Measurements from ENCODE around the gene PM20D2.
"Not testable (repeated sequence)": the region's sequence is repeated elsewhere in the genome, so short reads cannot be mapped to it uniquely, and the experiment has no call there.

The PM20D2 gene, protein sequence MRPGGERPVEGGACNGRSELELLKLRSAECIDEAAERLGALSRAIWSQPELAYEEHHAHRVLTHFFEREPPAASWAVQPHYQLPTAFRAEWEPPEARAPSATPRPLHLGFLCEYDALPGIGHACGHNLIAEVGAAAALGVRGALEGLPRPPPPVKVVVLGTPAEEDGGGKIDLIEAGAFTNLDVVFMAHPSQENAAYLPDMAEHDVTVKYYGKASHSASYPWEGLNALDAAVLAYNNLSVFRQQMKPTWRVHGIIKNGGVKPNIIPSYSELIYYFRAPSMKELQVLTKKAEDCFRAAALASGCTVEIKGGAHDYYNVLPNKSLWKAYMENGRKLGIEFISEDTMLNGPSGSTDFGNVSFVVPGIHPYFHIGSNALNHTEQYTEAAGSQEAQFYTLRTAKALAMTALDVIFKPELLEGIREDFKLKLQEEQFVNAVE

DNA sequence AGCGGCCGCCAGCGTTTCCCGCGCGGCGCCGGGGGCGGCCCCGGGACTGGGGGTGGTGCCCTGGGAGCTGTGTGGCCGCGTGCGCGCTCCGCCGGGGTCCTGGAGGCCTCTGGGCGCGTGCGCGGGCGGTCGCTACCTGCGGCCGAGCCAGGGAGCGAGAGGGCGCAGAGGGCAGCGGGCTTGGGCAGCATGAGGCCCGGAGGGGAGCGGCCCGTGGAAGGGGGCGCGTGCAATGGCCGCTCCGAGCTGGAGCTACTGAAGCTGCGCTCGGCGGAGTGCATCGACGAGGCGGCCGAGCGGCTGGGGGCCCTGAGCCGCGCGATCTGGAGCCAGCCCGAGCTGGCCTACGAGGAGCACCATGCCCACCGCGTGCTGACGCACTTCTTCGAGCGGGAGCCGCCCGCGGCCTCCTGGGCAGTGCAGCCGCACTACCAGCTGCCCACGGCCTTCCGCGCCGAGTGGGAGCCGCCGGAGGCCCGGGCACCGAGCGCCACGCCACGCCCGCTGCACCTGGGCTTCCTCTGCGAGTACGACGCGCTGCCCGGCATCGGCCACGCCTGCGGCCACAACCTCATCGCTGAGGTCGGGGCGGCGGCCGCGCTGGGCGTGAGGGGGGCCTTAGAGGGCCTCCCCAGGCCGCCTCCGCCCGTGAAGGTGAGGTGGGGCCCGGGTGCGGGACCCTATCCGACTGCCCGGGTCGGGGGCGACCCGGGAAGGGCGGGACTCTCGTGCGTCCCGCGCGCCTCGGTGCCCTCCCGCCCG is at the start of gene PM20D2:
TSS of gene PM20D2 (plus strand) at position 100 of the 762 bp plus-strand sequence. CDS start at position 190, 90 bp downstream.
- DNase-seq (ENCODE audit: low spot score): peak; percentile 49

DNA sequence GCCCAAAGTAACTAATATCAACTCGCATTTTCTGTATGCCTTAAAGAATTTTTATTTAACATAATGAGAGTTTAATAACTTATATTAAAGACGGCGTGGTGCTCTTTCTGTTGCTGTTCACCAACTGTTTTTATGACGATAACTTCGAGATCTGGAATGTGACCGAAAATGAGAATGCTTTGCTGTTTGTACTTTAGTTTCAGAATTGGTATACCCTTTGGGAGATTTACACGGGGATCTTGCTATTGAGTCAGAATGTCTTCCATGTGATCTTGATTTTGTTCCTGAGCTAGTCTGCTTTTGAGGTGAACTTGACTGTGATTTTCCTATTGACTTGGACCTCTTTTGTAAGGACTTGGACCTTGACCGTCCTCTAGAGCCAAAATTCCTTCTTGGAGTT is 47.4 kb upstream of the PM20D2 start:
- DNase-seq (ENCODE audit: low spot score): no peak

DNA sequence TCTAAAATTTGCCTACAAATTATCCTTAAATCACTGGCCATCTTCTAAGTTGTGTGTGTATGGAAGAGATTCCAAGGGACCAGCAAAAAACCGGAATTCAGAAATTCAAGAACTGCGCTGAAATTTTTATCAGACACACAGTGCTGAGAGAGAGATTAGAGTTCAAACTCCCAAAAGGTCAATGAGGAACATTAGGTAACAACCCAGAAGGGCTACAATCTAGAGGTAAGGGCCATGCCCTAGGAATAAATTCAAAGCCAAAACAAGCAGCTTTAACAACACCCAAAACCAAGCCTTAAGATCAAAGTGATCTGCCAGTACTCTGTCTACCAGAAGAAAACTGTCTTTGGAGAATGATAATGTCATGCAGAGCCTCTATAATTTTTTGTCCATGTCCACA is 45.7 kb upstream of the PM20D2 start:
- DNase-seq (ENCODE audit: low spot score): no peak

DNA sequence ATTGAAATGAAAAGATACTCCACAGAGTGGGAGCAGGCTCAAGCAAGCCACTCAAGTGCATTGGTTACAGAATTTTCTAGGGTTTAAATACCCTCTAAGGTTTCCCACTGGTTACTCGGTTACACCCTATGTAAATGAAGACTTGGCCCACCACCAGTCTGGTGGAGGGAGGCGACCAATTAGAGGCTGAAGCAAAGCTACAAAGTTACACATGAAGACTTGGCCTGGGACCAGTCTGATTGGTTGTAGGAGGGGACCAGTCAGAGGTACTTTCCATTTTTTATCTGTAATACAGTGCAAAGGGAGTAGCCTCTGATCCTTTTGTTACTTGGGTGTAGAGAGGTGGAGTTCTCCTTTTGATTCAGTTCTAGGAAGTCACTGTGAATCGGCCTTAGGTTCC is 35.6 kb upstream of the PM20D2 start:
- DNase-seq (ENCODE audit: low spot score): no peak

DNA sequence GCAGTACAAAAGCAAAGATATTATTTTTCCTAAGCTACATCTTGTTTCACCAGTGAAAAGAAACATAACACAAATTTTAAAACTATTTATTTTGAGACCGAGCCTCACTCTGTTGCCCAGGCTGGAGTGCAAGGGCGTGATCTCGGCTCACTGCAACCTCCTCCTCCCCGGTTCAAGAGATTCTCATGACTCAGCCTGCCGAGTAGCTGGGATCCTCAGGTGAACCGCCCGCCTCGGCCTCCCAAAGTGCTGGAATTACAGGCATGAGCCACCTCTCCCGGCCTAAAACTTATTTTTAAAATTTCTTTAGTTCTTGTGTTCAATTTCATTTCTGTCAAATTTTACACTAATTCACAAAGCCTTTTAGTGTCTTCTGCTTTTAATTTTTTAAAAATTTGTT is 33.9 kb upstream of the PM20D2 start:
- no peak for DNase-seq (ENCODE audit: low spot score)

DNA sequence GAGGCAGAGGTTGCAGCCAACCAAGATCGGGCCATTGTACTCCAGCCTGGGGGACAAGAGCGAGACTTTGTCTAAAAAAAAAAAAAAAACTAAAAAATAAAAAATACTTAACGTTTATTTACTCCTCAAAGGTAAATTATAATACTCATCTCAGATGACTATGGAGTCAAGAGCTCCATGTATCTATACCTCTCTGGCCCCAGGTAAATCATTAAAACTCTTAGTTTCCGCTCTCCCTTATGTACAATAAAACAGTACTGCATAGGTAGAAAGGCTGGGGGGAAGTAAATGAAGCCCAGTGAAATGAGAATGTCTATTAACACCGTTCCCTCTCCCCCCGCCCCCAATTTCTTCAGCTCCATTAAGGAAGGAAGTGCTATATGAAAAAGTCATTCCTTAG is 29.2 kb upstream of the PM20D2 start:
- no peak for DNase-seq (ENCODE audit: low spot score)

DNA sequence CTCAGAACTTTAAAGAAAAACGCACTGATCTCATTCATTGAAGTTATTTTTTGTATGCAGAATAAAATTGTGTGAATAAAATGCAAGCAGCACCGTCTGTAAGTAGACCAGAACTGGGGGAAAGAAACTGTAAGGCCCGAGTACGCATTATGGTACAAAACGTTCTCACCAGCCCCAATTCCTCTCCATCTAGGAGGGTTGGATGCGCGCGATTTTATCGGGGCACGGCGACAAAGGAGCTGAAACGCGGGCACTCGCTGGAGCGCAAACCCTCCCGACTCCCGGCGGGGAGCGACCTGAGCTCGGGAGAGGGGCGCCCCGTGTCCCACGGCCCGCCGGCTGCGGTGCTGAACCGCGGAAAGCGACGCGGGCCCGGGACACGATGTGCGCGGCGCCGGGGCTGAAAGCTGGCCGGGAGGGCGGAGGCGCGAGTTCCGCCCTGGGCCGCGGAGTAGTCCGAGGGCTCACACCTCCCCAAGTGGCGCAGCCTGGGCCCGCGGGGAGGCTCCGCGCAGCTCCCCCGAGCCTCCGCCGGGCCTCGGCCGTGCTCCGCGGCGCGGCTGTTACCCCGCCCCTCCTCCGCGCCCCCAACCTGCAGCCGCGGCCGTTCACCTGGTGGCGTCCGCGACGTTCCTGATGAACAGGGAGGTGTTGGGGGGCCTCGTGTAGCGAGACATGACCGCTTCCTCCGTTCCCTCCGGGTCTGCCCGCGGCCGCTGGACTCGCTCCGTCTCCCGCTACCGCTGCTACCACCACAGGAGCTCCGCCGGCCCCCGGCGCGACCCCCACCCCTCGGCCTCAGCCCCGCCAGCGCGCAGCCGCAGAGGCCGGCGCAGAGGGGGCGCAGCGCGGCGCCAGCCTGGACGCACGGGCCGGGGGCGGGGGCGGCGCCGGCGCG is 28.4 kb upstream of the PM20D2 start, which contains the start of gene SRSF12:
TSS of gene SRSF12 (minus strand) at position 861 of the 898 bp plus-strand sequence. CDS start at position 677, 184 bp downstream.
- DNase-seq (ENCODE audit: low spot score): peak; percentile 65

DNA sequence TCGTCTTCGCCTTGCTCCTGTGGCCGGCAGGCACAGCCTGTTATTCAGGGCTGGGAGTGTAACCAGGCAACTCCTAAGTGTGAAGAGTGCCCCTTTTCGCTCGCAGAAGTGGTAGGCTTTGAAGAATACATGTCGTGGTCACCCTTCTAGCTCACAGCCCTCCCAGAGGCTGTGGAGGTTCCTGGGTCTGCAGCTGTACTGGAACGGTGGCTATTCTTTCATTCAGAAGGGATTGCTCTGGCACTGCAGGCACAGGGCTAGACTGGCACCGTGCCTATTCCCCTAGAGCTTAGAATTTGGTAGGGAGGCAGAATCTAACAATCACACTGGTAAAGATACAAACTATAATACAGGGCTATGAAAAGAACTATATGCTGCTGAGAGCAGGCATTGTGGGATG is 26.9 kb upstream of the PM20D2 start:
- DNase-seq (ENCODE audit: low spot score): no peak

DNA sequence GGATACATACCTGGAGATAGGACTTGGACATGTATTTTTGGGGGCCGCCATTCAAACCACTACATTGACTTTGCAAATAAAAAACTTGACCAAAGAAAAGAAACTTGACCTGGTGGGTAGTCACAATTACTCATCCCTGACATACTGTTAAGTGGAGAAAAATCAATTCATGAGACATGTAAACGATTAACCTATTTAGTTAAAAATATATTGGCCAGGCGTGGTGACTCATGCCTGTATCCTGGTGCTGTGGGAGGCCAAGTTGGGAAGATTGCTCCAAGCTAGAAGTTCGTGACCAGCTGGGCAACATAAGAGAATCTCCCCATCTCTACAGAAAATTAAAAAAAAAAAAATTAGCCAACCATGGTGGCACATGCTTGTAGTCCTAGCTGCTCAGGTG is 25.5 kb upstream of the PM20D2 start:
- no peak for DNase-seq (ENCODE audit: low spot score)

DNA sequence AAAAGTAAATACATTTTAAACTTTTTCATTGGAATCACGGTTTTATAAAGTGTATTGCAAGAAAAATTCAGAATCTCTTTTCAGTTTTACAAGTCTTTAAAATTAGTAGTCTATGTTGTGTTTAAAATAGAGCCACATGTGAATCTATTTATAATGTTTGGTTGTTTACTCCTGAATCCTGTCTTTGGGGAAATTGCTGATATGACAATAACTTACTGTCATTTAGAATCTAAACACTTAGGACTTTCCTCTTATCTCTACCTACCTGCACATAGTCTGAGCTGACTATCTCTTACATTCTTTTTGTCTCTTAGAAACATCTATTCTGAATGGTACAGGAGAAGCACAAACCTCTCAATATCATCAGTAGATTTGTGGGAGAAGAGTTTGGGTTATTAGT is 23.9 kb upstream of the PM20D2 start:
- DNase-seq (ENCODE audit: low spot score): no peak

DNA sequence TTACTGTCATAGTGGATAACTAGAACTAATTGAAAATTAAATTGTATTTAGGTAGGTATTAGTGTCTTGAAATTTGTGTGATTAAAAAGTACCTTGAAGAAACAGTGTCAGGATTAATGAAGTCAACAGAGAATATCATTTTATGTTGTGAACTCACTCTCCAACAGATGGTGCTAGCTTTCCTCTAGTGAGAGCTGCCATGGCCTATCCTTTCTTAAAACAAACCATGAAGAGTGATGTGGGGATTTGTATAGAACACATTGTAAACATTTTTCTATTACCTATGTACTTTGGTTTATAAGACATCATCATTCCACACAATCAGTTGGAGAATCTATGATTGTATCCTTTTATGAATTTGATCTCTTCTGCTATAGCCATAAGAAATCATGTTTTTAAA is 23.2 kb upstream of the PM20D2 start:
- peak; percentile 28 for DNase-seq (ENCODE audit: low spot score)

DNA sequence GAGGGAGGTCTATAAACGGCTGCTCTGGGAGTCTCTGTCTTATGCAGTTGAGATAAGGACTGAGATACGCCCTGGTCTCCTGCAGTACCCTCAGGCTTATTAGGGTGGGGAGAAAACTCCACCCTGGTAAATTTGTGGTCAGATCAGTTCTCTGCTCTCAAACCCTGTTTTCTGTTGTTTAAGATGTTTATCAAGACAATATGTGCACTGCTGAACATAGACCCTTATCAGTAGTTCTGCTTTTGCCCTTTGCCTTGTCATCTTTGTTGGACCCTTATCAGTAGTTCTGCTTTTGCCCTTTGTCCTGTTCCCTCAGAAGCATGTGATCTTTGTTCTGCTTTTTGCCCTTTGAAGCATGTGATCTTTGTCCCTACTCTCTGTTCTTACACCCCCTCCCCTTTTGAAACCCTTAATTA is 17.6 kb upstream of the PM20D2 start:
- DNase-seq (ENCODE audit: low spot score): not testable (repeated sequence)

DNA sequence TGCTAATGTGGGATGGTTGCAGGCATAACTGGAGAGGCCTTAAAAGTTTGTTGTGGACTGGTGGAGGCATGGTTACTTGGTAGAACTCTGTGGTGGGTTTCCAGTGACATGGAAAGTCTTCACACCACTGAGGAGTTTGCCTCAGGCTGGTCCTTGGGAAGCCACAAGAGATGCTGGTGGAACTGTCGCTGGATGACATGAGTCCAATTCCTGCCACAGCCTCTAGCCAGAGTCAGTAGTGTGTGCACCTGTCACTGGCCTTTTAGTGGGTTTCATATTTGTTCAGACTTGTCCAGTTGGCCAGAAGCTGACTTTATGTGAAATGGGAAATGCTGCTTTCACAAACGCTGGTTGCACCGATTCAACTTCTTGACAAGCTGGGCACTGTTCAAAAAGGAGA is 14.3 kb upstream of the PM20D2 start:
- no peak for DNase-seq (ENCODE audit: low spot score)

DNA sequence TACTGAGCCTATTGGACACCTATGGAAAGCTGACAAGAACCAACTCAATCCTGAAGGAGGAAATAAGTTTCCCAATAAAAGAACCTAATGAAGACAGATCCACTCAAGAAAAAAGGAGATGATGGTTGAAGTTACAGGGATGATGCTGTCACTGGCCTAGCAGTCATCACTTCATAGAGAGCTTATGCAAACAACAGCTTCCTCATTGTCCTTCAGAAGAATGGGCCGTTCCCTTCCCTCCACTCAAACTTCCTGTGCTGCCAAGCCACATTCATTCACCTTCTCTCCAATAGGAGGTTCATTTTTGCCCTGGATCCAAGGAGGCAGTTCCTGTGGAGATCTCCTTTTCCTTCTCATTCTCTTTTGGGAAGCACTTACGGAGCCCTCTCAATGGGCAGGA is 13.8 kb upstream of the PM20D2 start:
- DNase-seq (ENCODE audit: low spot score): no peak

DNA sequence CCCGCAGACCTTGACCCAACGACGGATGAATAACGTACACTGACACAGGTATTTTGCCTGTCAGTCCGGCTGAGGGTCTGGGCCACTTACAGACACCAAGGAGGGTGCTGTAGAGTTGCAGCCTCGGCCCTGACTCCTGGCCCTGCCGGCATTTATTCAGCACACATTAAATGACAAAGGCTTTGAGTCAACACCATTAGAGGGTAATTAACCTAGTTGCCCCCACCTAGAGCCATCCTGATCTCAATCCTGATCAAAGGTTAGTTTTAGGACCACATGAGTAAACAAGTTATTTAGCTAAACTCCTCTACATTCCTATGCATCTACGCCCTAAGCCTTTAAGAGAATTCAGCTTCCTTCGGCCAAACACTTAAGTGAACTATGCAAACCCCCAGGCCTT is 11.9 kb upstream of the PM20D2 start:
- DNase-seq (ENCODE audit: low spot score): no peak

DNA sequence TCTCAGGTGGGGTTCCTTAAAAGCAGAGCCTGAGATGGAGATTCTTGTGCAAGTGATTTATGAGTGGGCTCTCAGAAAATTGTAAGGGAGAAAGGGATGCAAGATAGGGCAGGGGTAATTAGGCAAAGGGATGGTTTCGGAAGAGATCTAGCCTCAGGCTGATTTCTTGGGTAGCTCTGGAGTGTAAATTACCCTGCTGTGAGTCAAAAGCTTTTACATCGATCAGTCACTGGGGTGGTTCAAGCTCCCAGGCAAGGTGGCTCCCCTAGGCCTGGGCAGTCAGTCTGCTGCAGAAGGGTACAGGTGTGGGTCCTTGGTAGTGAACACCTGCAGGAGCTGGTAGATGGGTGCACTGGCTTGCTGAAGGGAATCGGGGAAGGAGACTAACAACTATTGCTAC is 11.1 kb upstream of the PM20D2 start:
- DNase-seq (ENCODE audit: low spot score): no peak

DNA sequence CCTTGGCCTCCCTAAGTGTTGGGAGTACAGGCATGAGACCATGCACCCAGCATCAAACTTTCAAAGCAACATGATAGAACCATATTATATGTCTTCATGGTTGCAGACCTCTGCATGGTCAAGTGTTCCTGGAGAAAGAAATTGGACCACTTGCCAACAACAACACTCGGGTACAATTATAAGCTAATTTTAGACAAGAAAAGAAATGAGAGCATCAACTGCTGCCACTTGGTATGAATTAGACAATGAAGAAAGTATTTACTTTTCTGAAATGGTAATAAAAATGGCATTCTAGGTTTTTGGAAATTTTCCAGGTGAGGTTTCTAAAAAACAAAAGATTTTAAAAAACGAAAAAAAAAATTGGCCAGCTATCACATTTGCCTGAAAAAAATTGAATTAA is 7.7 kb upstream of the PM20D2 start:
- DNase-seq (ENCODE audit: low spot score): no peak

DNA sequence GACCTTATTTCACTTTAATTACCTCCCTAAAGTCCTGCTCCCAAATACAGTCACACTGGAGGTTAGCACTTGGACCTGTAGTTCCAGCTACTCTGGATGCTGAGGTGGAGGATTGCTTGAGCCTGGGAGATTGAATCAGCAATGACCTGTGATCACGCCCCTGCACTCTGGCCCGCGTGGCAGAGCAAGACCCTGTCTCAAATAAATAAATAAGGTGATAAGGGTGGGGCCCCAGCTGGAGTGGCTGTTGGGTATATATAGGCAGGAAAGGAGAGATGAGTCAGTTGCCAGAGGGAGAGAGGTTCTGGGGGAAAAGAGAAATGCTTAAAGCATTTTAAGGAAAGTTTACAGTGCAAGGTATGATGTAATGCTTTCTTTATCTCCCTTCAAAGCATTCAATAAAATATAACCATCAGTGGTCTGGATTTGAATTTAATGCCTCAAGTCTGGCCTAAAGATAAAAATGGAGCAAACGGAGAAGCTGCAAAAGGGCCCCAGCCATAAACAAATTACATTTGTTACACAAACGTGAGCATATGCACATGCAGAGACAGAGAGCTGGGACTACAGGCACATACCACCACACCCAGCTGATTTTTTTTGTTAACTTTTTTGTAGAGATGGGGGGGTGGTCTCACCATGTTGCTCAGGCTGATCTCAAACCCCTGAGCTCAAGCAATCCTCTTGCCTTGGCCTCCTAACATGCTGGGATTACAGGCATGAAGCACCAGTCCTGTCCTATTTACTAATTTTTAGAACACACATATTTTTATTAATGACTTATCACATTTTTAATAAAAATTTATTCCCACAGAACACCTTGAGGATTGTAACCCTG is 6.1 kb upstream of the PM20D2 start:
- DNase-seq (ENCODE audit: low spot score): no peak

DNA sequence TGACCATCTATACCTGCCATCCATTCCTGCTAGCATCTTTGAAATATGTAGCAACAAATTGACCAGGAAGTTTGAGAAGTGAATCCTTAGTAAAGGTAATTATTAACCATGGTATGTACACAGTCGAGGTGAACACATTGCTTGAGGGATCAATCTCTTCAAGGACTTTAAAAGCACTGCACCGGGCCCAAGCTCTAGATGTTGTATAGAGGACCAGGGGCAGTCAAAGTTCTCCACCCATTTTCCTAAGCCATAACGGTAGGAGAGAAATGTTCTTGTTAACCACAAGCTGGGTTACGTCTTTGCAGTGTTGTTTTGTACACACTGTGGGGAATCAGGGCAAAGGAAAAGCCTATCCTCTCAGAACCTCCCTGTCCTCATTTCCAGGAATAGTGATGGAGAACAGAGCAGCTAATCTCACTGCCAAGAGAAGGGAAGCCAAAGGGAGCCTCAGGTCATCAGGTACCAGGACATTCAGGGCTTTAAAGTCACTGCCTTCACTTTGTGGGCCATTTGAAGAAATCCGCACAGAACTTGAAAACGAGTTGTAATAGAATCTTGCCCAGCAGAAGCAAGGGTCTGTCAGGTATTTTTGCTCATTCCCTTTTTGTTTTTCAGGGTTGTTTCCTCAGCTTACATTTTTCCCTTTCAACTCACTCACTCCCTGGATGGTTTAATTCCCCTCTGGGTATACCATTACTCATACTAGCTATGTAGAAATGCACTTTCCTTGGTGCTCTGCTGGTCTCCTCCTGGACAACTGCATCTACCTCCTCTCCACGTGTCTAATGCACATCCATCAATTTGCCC is 5.3 kb upstream of the PM20D2 start:
- no peak for DNase-seq (ENCODE audit: low spot score)

DNA sequence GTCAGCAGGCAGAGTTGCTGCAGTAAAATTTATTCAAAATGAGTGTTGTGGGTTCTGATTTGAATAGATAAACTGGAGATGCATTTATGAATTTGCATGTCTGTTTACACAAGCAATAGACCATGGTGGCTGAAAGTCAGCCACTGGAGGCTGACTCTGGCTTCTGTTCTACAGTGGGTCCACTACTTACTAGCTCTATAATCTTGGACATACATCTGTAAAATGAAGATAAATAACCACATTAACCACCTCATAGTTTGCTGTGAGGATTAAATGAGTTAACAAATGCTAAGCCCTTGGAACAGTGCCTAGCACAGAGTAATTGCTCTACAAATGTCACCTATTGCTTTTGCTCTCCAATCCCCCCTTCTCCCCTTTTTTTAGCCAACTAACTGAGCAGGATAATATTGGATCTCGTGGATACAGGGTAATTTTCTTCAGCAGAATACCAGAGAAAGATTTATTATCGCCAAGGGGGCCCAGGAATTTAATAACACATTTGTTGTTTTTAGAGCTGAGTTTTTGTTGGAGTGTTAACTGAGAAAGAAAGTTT is 1.4 kb upstream of the PM20D2 start:
- DNase-seq (ENCODE audit: low spot score): no peak
